Activated effector memory CD4-positive, alpha-beta T cell treated with anti-CD3 and anti-CD28 coated beads, Interleukin-2, amount 50 U/mL, for 16 hours (primary cell): ENCODE data around the gene CBLB.
"Not testable (repeated sequence)": the region's sequence is repeated elsewhere in the genome, so short reads cannot be mapped to it uniquely, and the experiment has no call there.

Experiments
- DNase-seq: peaks from one replicate; pipeline ENCODE4 v3.0.0-alpha.2; 2020

CBLB gene

GRCh38 chr3:105783631-105784030 is 85.2 kb downstream of the CBLB start:
- no peak for DNase-seq

GRCh38 chr3:105781871-105782270 is 86.9 kb downstream of the CBLB start:
- no peak for DNase-seq

GRCh38 chr3:105780107-105780506 is 88.7 kb downstream of the CBLB start:
- DNase-seq, result no peak

GRCh38 chr3:105775368-105775767 is 93.4 kb downstream of the CBLB start:
- no peak for DNase-seq

- DNase-seq, result no peak
Observed at GRCh38 chr3:105774444-105775180, 94.2 kb downstream of the CBLB start.

GRCh38 chr3:105773291-105773690 is 95.5 kb downstream of the CBLB start:
- DNase-seq, result no peak

GRCh38 chr3:105772635-105773034 is 96.2 kb downstream of the CBLB start:
- no peak for DNase-seq

GRCh38 chr3:105771392-105771791 is 97.4 kb downstream of the CBLB start:
- no peak for DNase-seq

- no peak for DNase-seq
Observed at GRCh38 chr3:105770410-105770809, 98.4 kb downstream of the CBLB start.

GRCh38 chr3:105767776-105768175 is 101.0 kb downstream of the CBLB start:
- DNase-seq, result no peak

GRCh38 chr3:105767216-105767615 is 101.6 kb downstream of the CBLB start:
- no peak for DNase-seq

- no peak for DNase-seq
Observed at GRCh38 chr3:105765308-105765639, 103.5 kb downstream of the CBLB start.

- no peak for DNase-seq
Observed at GRCh38 chr3:105764378-105765307, 104.2 kb downstream of the CBLB start.

GRCh38 chr3:105763659-105764036 is 105.2 kb downstream of the CBLB start:
- no peak for DNase-seq

GRCh38 chr3:105762749-105763658 is 105.8 kb downstream of the CBLB start:
- no peak for DNase-seq

GRCh38 chr3:105762214-105762613 is 106.6 kb downstream of the CBLB start:
- not testable (repeated sequence) for DNase-seq

GRCh38 chr3:105759442-105760078 is 109.3 kb downstream of the CBLB start:
- DNase-seq, result no peak

GRCh38 chr3:105758451-105758850 is 110.4 kb downstream of the CBLB start:
- no peak for DNase-seq

GRCh38 chr3:105755121-105755886 is 113.5 kb downstream of the CBLB start:
- DNase-seq, result no peak

- peak; percentile 72 for DNase-seq
Observed at GRCh38 chr3:105752791-105753415, 115.9 kb downstream of the CBLB start.

- DNase-seq, result no peak
Observed at GRCh38 chr3:105747696-105748095, 121.1 kb downstream of the CBLB start.
